ENCODE measurements around the gene ADPRH.

Gene ADPRH

DNA sequence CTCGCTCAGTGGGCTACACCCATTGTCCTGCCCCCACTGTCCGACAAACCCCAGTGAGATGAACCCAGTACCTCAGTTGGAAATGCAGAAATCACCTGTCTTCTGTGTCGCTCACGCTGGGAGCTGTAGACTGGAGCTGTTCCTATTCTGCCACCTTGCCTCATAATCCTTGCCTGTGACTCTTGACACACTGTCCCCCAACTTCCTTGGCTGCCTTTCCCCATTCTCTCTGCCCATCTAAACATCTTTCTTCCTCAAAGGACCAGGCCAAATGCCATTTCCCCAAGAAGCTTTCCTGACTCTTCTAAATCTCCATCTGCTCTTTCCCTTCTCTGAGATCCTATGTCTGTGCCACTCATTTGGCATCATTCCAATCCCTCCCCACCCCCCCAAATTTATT, 10.1 kb upstream of the ADPRH start:
- Histone ChIP-seq H3K9ac (ENCODE audit: low read length) (no peak overlapping the region), H3K4me3 (ENCODE audit: low read depth, low read length, poor library complexity, severe bottlenecking) (no peak overlapping the region), H4K20me1 (ENCODE audit: insufficient read depth, low read length) (no peaks in the 10 kb centered on the region), H3K4me1 (ENCODE audit: insufficient read depth, low read length, severe bottlenecking) (no peaks in the 10 kb centered on the region), H2AFZ (ENCODE audit: low read length) (no peak overlapping the region), H3K9me3 (ENCODE audit: low read length) (no peaks in the 10 kb centered on the region), H3K27me3 (ENCODE audit: insufficient read depth, low read length) (no peaks in the 10 kb centered on the region), H3K27ac (ENCODE audit: low read depth, low read length, poor library complexity, severe bottlenecking) (no peak overlapping the region), H3K9me2 (ENCODE audit: low read depth, low read length) (no peaks in the 10 kb centered on the region), H3K4me2 (ENCODE audit: low read length) (no peak overlapping the region), H3K79me2 (ENCODE audit: insufficient read depth, low read length) (no peaks in the 10 kb centered on the region), H3F3A (ENCODE audit: insufficient read depth, low read length) (no peaks in the 10 kb centered on the region), H3K36me3 (ENCODE audit: insufficient read depth, low read length) (no peaks in the 10 kb centered on the region)
- TF ChIP-seq, protein P1, sequence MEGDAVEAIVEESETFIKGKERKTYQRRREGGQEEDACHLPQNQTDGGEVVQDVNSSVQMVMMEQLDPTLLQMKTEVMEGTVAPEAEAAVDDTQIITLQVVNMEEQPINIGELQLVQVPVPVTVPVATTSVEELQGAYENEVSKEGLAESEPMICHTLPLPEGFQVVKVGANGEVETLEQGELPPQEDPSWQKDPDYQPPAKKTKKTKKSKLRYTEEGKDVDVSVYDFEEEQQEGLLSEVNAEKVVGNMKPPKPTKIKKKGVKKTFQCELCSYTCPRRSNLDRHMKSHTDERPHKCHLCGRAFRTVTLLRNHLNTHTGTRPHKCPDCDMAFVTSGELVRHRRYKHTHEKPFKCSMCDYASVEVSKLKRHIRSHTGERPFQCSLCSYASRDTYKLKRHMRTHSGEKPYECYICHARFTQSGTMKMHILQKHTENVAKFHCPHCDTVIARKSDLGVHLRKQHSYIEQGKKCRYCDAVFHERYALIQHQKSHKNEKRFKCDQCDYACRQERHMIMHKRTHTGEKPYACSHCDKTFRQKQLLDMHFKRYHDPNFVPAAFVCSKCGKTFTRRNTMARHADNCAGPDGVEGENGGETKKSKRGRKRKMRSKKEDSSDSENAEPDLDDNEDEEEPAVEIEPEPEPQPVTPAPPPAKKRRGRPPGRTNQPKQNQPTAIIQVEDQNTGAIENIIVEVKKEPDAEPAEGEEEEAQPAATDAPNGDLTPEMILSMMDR (IDR thresholded peaks at IDR 0.05; ENCODE audit: low read length) = no peak
- no peak for TF ChIP-seq EZH2 (IDR thresholded peaks at IDR 0.05; ENCODE audit: borderline replicate concordance, low read length)

DNA sequence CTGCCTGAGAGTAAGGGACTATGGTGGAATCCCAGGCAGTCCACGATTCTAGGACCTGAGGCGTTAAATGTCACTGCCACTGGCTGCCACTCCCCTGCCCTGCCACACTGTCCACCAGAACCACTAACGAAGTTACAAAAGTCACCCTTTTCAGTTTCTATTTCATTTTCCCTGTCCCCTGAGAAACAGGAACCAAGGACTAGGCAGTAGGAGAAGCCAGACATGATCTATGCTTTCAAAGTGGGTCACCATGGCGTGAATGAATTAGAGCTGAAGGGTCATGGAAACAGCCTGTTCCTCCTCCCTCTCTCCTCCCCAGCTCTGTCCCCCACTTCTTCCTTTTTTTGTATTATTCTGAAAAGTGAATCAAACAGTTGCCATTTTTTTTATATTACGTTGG, 9.1 kb upstream of the ADPRH start:
- Histone ChIP-seq H3K36me3 (ENCODE audit: insufficient read depth, low read length) (no peaks in the 10 kb centered on the region), H2AFZ (ENCODE audit: low read length) (no peak overlapping the region), H3K9me3 (ENCODE audit: low read length) (no peaks in the 10 kb centered on the region), H3K4me1 (ENCODE audit: insufficient read depth, low read length, severe bottlenecking) (no peaks in the 10 kb centered on the region), H3K4me2 (ENCODE audit: low read length) (no peak overlapping the region), H3K79me2 (ENCODE audit: insufficient read depth, low read length) (no peaks in the 10 kb centered on the region), H3K27ac (ENCODE audit: low read depth, low read length, poor library complexity, severe bottlenecking) (no peak overlapping the region), H3K27me3 (ENCODE audit: insufficient read depth, low read length) (no peaks in the 10 kb centered on the region), H3K4me3 (ENCODE audit: low read depth, low read length, poor library complexity, severe bottlenecking) (no peak overlapping the region), H3K9ac (ENCODE audit: low read length) (no peak overlapping the region), H3F3A (ENCODE audit: insufficient read depth, low read length) (no peaks in the 10 kb centered on the region), H3K9me2 (ENCODE audit: low read depth, low read length) (no peaks in the 10 kb centered on the region), H4K20me1 (ENCODE audit: insufficient read depth, low read length) (no peaks in the 10 kb centered on the region)
- TF ChIP-seq EZH2 (IDR thresholded peaks at IDR 0.05; ENCODE audit: borderline replicate concordance, low read length) = no peak
- TF ChIP-seq, protein P1 (IDR thresholded peaks at IDR 0.05; ENCODE audit: low read length) = no peak

GRCh38 chr3:119571230-119571629, 8.1 kb upstream of the ADPRH start:
- Histone ChIP-seq H3K9me2 (ENCODE audit: low read depth, low read length) (no peaks in the 10 kb centered on the region), H3F3A (ENCODE audit: insufficient read depth, low read length) (no peaks in the 10 kb centered on the region), H3K4me2 (ENCODE audit: low read length) (no peak overlapping the region), H3K27ac (ENCODE audit: low read depth, low read length, poor library complexity, severe bottlenecking) (no peak overlapping the region), H2AFZ (ENCODE audit: low read length) (no peak overlapping the region), H3K27me3 (ENCODE audit: insufficient read depth, low read length) (no peaks in the 10 kb centered on the region), H3K4me3 (ENCODE audit: low read depth, low read length, poor library complexity, severe bottlenecking) (no peak overlapping the region), H3K36me3 (ENCODE audit: insufficient read depth, low read length) (no peaks in the 10 kb centered on the region), H4K20me1 (ENCODE audit: insufficient read depth, low read length) (no peaks in the 10 kb centered on the region), H3K9ac (ENCODE audit: low read length) (no peak overlapping the region), H3K79me2 (ENCODE audit: insufficient read depth, low read length) (no peaks in the 10 kb centered on the region), H3K9me3 (ENCODE audit: low read length) (no peaks in the 10 kb centered on the region), H3K4me1 (ENCODE audit: insufficient read depth, low read length, severe bottlenecking) (no peaks in the 10 kb centered on the region)
- TF ChIP-seq EZH2 (IDR thresholded peaks at IDR 0.05; ENCODE audit: borderline replicate concordance, low read length) = no peak
- TF ChIP-seq, protein P1 (IDR thresholded peaks at IDR 0.05; ENCODE audit: low read length) = no peak

Data from OCI-LY1 (cell line).